ENCODE measurements around the gene HAO1. TPM values are rescaled to one million over a fixed set of nuclear protein-coding genes. Genes with fewer than 3 reads are reported as not detected.
A peak's percentile ranks its signal among the peaks of the same experiment; 100 is the strongest.

HAO1 gene
- total RNA-seq, 1 donor from 2014 or later, result not detected

DNA sequence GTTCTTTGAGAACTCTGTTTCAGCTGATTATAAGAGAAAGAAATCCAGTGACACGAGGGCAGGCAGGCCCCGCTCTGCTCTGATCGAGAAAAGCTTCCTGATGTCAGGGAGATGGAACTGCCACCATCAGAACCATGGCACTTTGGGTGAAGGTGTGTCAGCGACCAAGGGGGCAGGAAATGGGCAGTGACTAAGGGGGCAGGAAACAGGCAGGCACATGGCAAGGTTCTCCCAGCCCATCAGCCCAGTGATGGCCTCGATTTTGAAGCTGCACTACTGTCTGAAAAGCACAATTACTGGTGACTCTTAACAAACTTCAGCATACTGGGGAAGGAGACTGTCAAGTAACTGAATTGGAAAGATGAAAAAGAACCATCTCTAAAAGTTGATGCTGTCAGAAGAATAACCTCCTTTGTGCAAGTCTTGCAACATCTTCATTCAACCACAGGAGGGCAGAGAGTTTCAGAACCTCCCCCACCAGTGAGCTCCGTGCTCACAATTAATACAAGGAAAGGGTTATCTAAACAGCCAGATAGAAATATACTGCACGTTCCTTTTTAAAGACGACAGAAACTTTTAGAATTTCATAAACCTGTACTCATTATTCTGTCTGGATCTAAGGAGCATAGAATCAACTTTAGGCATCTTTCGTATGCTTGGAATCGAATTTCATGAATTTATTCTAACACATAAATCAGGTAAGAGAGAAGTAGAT lies 40.2 kb upstream of the HAO1 start:
- peak; percentile 52 for TF ChIP-seq CTCF (IDR thresholded peaks at IDR 0.05; ENCODE audit: partially characterized antibody, unreplicated experiment)
- Mint-ChIP-seq H3K27me3 (ENCODE audit: unreplicated experiment) (no peaks in the 10 kb centered on the region), H3K9me3 (ENCODE audit: unreplicated experiment) (no peaks in the 10 kb centered on the region), H3K36me3 (ENCODE audit: unreplicated experiment) (peaks cover 6% of the 10 kb centered on the region), H3K4me3 (ENCODE audit: unreplicated experiment) (no peak overlapping the region), H3K27ac (ENCODE audit: unreplicated experiment) (no peak overlapping the region), H3K4me1 (ENCODE audit: low read depth, unreplicated experiment) (peaks cover 10% of the 10 kb centered on the region)
- no peak for DNase-seq

- Mint-ChIP-seq H3K4me1 (ENCODE audit: low read depth, unreplicated experiment) (peaks cover 10% of the 10 kb centered on the region), H3K4me3 (ENCODE audit: unreplicated experiment) (no peak overlapping the region)
These were observed 37.5 kb upstream of the HAO1 start for GRCh38 chr20:7977709-7978108.

GRCh38 chr20:7975851-7976414 lies 35.7 kb upstream of the HAO1 start:
- peaks cover 10% of the 10 kb centered on the region for H3K4me1 Mint-ChIP-seq (ENCODE audit: low read depth, unreplicated experiment)
- no peaks in the 10 kb centered on the region for H3K9me3 Mint-ChIP-seq (ENCODE audit: unreplicated experiment)
- H3K4me3 Mint-ChIP-seq (ENCODE audit: unreplicated experiment), result no peak overlapping the region
- H3K27me3 Mint-ChIP-seq (ENCODE audit: unreplicated experiment), result no peaks in the 10 kb centered on the region
- no peaks in the 10 kb centered on the region for H3K36me3 Mint-ChIP-seq (ENCODE audit: unreplicated experiment)
- DNase-seq, result no peak
- TF ChIP-seq CTCF (IDR thresholded peaks at IDR 0.05; ENCODE audit: partially characterized antibody, unreplicated experiment), result no peak
- H3K27ac Mint-ChIP-seq (ENCODE audit: unreplicated experiment), result no peak overlapping the region

More at GRCh38 chr20:7977709-7978108, 37.5 kb upstream of the HAO1 start:
- H3K9me3 Mint-ChIP-seq (ENCODE audit: unreplicated experiment), result no peaks in the 10 kb centered on the region
- no peak for DNase-seq
- TF ChIP-seq CTCF (IDR thresholded peaks at IDR 0.05; ENCODE audit: partially characterized antibody, unreplicated experiment), result no peak
- peaks cover 6% of the 10 kb centered on the region for H3K36me3 Mint-ChIP-seq (ENCODE audit: unreplicated experiment)
- H3K27me3 Mint-ChIP-seq (ENCODE audit: unreplicated experiment), result no peaks in the 10 kb centered on the region
- no peak overlapping the region for H3K27ac Mint-ChIP-seq (ENCODE audit: unreplicated experiment)

DNA sequence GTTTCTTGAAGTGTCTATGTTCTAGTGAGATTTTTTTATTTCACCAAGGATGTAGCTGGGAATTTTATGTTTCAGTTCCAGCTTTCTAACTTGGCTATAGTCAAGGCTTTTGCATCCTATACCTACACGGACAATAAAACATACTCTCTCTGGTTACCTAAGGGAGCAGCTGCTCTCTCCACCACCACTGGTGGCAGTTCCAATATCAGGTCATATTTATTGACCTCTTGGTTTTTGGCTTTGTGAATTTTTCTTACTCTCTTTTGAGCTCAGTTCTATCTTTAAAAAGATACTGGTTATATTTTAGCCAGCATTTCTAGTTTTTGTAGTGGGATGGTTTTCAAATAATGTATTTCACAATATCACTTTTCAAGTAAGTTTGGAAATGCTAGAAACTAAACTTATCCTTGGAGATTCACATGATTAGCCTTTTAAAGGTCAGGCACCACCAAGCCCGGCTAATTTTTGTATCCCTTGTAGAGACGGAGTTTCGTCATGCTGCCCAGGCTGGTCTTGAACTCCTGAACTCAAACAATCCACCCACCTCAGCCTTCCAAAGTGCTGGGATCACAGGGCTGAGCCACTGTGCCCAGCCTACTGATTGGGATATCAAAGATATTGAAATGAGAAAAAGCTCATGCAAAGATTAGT lies 34.7 kb upstream of the HAO1 start:
- DNase-seq, result no peak

More for the DNA sequence above, 34.7 kb upstream of the HAO1 start:
- no peak for TF ChIP-seq CTCF (IDR thresholded peaks at IDR 0.05; ENCODE audit: partially characterized antibody, unreplicated experiment)
- H3K9me3 Mint-ChIP-seq (ENCODE audit: unreplicated experiment), result no peaks in the 10 kb centered on the region
- H3K27ac Mint-ChIP-seq (ENCODE audit: unreplicated experiment), result no peak overlapping the region
- peaks cover 10% of the 10 kb centered on the region for H3K4me1 Mint-ChIP-seq (ENCODE audit: low read depth, unreplicated experiment)
- H3K4me3 Mint-ChIP-seq (ENCODE audit: unreplicated experiment), result no peak overlapping the region
- H3K36me3 Mint-ChIP-seq (ENCODE audit: unreplicated experiment), result no peaks in the 10 kb centered on the region
- no peaks in the 10 kb centered on the region for H3K27me3 Mint-ChIP-seq (ENCODE audit: unreplicated experiment)

All from glutamatergic neuron (in vitro differentiated cells).